Measurements from ENCODE around the gene GBP6.
A peak's percentile ranks its signal among the peaks of the same experiment; 100 is the strongest.
"Not testable (repeated sequence)": the region's sequence is repeated elsewhere in the genome, so short reads cannot be mapped to it uniquely, and the experiment has no call there.

GBP6 gene, protein sequence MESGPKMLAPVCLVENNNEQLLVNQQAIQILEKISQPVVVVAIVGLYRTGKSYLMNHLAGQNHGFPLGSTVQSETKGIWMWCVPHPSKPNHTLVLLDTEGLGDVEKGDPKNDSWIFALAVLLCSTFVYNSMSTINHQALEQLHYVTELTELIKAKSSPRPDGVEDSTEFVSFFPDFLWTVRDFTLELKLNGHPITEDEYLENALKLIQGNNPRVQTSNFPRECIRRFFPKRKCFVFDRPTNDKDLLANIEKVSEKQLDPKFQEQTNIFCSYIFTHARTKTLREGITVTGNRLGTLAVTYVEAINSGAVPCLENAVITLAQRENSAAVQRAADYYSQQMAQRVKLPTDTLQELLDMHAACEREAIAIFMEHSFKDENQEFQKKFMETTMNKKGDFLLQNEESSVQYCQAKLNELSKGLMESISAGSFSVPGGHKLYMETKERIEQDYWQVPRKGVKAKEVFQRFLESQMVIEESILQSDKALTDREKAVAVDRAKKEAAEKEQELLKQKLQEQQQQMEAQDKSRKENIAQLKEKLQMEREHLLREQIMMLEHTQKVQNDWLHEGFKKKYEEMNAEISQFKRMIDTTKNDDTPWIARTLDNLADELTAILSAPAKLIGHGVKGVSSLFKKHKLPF

DNA sequence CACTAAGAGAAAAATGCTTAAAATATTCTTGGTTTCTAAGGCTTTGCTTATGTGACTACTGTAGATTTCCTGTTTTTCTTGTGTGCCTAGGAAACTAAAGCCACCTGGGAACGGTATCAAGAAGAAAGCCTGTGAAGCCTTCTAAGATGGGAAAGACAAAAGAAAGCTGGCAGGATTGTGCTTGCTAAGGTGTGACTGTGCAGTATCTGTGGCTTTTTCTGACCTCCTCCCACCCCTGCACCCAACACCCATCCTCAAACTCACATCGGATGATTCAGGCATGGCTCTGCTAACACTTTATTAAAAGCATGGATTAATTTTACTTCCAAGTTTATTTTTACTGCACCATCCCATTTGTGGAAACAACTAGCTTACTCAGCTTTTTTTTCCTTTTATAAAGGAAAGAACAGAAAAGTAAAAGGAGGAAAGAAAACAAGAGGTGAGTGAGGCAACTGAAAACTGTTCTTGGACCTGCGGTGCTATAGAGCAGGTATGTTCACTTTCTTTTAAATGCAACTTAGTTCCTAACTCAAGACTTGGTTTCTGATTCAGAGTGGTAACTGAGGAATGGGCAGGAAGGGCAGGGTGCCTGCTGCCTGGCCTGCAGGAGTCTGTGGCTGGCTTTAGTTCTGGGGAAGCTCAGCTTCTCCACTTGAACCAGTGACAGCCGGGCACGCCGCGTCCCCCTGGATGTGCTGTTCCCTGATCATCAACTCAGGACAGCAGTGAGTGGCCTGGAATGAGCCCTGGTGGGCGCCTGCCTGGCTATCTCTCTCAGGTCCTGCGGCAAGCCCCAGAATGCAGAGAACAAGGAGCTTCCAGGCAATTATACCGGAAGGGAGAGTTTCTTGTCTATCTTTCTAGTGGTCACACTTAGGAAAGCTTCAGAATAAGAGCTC lies at the start of gene GBP6:
GBP6 (plus strand) TSS at position 422 of the 899 bp plus-strand sequence. CDS start 4,493 bp downstream, outside the sequence.
- peak in 1 of 2 experiments; percentile 8 for DNase-seq (ENCODE audit: low read depth in 2 of 2)

GRCh38 chr1:89322402-89322801 lies 41.5 kb upstream of the GBP6 start:
- DNase-seq (ENCODE audit: low read depth in 2 of 2): no peak

GRCh38 chr1:89331890-89332289 lies 32.0 kb upstream of the GBP6 start:
- DNase-seq (ENCODE audit: low read depth in 2 of 2): no peak

GRCh38 chr1:89332461-89332860 lies 31.4 kb upstream of the GBP6 start:
- DNase-seq (ENCODE audit: low read depth in 2 of 2): no peak

DNA sequence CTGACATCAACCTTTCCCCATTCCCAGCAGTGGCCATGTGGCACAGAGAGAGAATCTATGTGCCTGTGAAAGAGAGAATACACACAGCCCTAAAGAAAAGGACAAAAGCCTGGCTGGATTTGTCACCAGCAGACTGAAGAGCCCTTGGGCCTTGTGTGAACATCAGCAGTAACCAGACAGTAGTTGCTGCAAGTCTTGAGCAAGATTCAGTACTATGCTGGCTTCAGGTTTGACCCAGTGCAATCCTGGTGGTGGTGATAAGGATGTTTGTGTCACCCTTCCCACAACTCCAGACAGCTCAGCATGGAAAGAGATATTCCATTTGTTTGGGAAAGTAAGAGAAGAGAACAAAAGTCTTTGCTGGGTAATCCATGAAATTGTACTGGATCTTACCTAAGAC lies 28.4 kb upstream of the GBP6 start:
- no peak for DNase-seq (ENCODE audit: low read depth in 2 of 2)

DNA sequence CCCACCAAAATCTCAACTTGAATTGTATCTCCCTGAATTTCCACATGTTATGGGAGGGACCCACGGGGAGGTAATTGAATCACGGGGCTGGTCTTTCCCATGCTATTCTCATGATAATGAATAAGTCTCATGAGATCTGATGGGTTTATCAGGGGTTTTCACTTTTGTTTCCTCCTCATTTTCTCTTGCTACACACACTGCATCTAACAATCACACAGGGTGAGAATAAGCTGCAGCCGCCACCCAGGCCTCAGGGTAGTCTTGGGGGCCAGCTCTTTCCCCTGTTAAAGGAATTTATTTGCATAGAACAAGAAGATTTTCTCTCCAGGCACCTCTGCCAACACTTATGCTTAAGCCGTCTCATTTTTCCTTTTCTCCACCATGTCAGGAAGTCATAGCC lies 26.0 kb upstream of the GBP6 start:
- no peak for DNase-seq (ENCODE audit: low read depth in 2 of 2)

GRCh38 chr1:89339039-89339438 lies 24.8 kb upstream of the GBP6 start:
- no peak for DNase-seq (ENCODE audit: low read depth in 2 of 2)

GRCh38 chr1:89345479-89345878 lies 18.4 kb upstream of the GBP6 start:
- DNase-seq (ENCODE audit: low read depth in 2 of 2): not testable (repeated sequence)

DNA sequence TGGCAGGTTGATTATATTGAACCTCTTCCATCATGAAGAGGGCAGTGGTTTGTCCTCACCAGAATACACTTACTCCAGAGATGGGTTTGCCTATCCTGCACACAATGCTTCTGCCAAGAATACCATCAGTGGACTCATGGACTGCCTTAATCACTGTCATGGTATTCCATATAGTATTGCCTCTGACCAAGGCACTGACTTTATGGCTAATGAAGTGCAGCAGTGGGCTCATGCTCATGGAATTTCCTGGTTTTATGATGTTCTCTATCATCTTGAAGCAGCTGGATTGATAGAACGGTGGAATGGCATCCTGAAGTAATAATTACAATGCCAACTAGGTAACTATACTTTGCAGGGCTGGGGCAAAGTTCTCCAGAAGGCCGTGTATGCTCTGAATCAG lies 16.6 kb upstream of the GBP6 start:
- no peak for DNase-seq (ENCODE audit: low read depth in 2 of 2)

DNA sequence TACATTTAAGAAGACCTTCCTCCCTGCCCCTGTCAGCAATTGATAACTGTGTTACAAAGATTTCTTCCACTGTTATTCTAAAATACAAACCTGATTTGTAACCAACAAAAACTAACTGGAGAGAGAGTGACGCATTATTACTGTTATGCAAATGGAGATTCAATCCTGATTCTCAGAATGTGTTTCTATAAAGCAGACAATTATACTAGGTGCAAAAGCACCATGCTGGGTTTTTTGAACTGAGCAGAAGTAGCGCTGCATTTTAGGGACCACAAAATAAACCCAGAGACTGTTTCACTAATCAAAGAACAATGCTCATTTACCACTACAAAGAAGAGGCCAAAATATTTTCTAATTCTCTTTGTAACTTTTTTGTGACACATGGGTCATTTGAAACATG lies 13.6 kb upstream of the GBP6 start:
- no peak for DNase-seq (ENCODE audit: low read depth in 2 of 2)

DNA sequence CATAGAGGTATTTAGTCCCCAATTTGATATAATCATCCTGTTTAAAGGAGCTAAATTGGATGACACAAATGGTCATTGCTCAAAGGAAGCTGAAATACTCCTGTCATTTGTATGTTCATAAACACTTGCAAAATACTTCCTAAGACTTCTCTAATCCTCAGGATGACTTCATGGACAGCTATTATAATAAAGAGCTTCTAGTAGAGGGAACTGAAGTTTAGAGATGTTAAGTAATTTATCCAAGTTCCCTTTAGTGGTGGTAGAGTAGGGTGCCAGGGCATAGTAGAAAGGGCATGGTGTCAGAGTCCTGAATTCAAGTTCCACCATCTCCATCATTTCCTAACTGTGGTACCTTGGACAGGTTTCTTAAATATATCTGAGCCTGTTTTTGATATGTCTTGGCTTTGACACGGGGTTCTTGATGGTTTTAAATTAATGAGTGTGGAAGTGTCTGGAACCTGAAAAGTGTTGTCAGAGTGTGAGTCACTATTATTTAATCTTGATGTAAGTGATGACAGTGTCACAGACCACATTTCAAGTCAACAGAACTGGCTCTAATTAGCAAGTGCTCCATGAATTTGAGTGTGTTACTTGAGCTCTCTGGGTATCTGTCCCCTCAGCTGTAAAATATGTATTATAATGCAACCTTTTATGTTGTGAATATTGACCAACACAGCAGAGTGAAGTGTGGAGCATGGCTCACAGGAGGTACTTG lies 12.1 kb upstream of the GBP6 start:
- DNase-seq (ENCODE audit: low read depth in 2 of 2): no peak

- no peak for DNase-seq (ENCODE audit: low read depth in 2 of 2)
Observed at GRCh38 chr1:89352421-89352820, 11.4 kb upstream of the GBP6 start.

DNA sequence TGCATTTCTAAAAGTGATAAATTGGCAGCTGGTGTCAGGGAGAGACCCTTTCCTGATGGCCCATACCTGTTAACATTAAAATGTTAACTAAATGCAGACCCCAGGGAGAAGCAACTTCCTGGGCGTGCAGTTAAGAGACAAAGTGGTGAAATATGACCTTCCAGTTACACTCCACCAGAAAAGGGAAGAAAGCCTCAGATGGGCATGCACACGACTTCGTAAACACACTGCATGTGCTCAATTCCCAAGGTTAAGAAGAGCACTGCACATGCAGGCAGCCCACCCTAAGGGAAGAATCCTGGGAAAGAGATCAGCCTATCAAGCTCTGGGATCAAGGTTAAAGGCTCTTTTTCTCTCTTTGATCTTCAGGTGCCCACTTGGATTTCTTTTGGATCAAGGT lies 9.7 kb upstream of the GBP6 start:
- no peak for DNase-seq (ENCODE audit: low read depth in 2 of 2)

- no peak for DNase-seq (ENCODE audit: low read depth in 2 of 2)
Observed at GRCh38 chr1:89355056-89355455, 8.8 kb upstream of the GBP6 start.

DNA sequence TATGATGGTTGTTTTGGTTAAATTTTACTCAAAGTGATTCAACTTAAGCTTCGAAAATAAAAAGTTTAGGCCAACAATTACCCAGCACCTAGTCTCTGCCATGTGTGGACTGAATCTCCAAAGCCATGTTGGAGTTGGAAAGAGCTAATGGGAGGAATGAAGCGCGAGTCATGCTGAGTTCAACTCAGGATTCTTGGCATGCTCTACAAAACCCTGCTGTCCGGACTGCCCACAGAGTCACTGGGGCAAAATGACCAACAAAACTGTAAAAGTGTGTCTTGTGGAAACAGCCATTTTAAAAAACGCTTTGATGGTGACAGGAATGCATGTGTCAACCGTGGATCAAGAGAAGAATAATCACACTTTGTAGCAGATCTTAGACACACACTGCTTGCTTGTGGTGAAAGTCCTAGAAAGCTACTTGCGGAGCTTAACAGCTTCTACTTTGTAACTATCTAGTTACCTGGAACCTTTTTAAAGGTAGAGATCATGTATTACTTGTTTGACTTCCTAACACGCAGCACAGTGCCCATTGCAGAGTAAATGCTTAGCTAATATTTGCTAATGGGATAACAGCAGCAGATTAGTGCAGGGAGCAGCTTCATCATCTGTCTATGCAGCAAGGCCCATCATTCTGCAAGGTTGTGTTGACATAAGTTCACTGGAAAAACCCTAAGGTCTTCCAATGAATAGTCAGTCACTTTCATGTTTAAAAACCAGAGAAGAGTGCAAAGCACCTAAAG lies 7.0 kb upstream of the GBP6 start:
- DNase-seq (ENCODE audit: low read depth in 2 of 2): no peak

DNA sequence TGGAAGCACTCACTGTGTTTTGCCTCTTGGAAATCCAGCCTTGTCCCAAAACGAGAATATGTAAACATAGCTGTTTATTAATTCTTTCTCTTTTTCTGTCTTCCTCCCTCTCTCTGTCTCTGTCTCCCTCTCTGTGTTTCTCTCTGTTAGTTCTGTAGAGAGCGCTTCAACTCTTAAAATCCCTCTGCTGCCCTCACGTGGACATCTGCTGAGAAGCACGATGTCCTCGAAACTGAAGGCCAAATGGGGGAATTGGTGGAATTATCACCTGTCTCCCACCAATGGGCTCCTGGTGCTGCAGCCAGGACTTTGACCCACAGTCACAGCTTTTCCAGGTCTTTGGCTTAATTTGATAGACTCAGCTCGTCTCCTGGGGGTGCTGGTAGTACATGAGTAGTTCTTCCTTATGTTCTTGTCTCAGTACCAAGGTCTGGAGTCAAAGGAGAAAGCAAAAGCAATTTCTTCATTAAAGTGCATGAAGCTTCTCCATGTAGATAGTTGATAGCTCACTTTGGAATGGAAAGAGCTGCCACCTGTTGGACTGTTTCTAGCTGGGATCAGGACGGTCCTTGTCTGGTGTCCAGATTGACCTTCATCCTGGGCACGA lies 5.5 kb upstream of the GBP6 start:
- peak; percentile 58 to 82 for DNase-seq (ENCODE audit: low read depth in 2 of 2)

- DNase-seq (ENCODE audit: low read depth in 2 of 2): no peak
Observed at GRCh38 chr1:89360716-89361115, 3.1 kb upstream of the GBP6 start.

GRCh38 chr1:89361681-89362080 lies 2.2 kb upstream of the GBP6 start:
- no peak for DNase-seq (ENCODE audit: low read depth in 2 of 2)

GRCh38 chr1:89363196-89363595 lies 663 bp upstream of the GBP6 start:
- DNase-seq (ENCODE audit: low read depth in 2 of 2): no peak

- no peak for DNase-seq (ENCODE audit: low read depth in 2 of 2)
Observed at GRCh38 chr1:89364954-89365550, 1.2 kb downstream of the GBP6 start.

Data from stimulated activated CD4-positive, alpha-beta T cell treated with anti-CD3 and anti-CD28 coated beads, Interleukin-12 subunit alpha, Interleukin-12 subunit beta, amount 100 ng/mL, for 24 hours (primary cell).